ENCODE results near the gene SMURF1.

Gene SMURF1

DNA sequence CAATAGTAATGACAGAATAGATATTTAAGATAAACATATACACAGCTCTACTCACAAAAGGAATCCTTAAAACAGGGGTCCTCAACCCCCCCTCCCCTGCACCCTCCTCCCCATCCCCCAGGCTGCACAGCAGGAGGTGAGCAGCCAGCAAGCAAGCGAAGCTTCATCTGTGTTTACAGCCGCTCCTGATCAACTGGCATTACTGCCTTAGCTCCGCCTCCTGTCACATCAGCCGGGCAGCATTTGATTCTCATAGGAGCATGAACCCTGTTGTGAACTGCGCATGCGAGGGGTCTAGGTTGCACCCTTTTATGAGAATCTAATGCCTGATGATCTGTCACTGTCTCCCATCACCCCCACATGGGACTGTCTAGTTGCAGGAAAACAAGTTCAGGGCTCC is 65.5 kb downstream of the SMURF1 start:
- H3K4me3 ChIP-seq (ENCODE audit: low read depth, low read length): no peak overlapping the region
- TF ChIP-seq, protein P1, sequence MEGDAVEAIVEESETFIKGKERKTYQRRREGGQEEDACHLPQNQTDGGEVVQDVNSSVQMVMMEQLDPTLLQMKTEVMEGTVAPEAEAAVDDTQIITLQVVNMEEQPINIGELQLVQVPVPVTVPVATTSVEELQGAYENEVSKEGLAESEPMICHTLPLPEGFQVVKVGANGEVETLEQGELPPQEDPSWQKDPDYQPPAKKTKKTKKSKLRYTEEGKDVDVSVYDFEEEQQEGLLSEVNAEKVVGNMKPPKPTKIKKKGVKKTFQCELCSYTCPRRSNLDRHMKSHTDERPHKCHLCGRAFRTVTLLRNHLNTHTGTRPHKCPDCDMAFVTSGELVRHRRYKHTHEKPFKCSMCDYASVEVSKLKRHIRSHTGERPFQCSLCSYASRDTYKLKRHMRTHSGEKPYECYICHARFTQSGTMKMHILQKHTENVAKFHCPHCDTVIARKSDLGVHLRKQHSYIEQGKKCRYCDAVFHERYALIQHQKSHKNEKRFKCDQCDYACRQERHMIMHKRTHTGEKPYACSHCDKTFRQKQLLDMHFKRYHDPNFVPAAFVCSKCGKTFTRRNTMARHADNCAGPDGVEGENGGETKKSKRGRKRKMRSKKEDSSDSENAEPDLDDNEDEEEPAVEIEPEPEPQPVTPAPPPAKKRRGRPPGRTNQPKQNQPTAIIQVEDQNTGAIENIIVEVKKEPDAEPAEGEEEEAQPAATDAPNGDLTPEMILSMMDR (IDR thresholded peaks at IDR 0.05; ENCODE audit: low read depth, low read length): no peak

DNA sequence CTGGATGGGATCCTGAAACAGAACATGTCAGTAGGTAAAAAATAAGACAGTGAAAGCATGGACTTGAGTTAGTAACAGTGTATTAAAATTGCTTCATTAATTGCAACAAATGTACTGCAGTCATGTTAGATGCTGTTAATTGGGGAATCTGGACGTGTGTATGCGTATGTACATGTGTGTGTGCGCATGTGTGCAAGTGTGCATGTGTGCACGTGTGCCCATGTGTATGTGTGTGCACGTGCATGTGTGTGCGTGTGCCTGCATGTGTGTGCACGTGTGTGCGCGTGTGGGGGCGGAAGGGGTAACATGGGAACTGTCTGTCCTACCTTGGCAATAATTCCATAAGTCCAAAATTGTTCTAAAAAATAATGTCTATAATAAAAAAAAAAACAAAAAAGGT is 67.3 kb downstream of the SMURF1 start:
- no peak overlapping the region for H3K4me3 ChIP-seq (ENCODE audit: low read depth, low read length)
- TF ChIP-seq, protein P1 (IDR thresholded peaks at IDR 0.05; ENCODE audit: low read depth, low read length): no peak

DNA sequence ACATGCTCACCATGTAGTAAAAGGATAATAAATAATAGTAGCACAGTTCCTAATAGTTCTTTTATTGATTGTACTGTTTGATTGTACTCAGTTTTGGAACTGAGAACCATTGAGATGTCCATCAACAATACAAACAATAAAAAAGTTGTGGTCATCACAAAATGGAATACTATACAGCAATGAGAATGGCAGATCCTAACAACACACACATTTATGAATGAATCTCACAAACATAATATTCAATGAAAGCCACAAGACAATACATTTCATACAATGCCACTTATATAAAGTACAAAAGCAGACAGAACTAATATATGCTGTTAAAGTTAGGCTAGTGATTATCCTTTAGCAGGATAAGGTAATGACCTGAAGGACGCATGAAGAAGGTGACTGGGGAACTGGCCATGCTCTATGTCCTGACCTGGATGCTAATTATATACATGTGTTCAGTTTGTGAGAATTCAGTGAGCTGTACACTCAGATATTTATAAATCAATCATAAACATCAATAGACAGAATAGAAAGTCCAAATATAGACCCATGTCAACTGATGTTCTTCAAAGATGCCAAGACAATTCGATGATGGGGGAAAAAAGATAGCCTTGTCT is 70.0 kb downstream of the SMURF1 start:
- TF ChIP-seq, protein P1 (IDR thresholded peaks at IDR 0.05; ENCODE audit: low read depth, low read length): no peak
- H3K4me3 ChIP-seq (ENCODE audit: low read depth, low read length): no peak overlapping the region

DNA sequence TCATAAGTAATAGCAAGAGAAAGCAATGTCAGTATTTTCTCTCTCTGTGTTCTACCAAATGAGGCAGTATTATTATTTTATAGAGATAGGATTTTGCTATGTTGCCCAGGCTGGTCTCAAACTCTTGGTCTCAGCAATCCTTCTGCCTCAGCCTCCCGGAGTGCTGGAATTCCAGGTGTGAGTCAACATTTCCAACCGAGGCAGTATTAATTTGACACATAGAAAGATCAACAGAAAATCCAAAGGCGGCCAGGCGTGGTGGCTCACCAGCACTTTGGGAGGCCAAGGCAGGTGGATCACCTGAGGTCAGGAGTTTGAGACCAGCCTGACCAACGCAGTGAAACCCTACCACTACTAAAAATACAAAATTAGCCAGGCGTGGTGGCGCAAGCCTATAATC is 71.8 kb downstream of the SMURF1 start:
- TF ChIP-seq, protein P1 (IDR thresholded peaks at IDR 0.05; ENCODE audit: low read depth, low read length): no peak
- H3K4me3 ChIP-seq (ENCODE audit: low read depth, low read length): no peak overlapping the region

DNA sequence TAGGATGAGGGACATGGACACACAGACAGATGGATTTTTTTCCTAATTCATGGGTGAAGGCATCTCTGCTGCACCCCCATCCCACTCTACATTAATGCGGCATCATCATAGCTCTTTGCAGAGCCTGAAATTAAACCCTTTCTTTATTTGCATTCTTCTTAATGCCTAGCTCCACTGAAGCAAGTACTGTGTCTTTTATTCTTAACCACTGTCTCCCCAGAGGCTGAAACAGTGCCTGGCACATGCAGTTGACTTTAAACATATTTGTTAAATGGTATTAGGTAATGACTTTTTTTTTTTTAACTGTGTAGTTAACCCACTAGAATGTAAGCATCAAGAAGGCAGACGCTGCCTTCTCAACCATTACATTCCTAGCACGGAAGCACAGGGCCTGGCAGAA is 73.5 kb downstream of the SMURF1 start:
- TF ChIP-seq, protein P1 (IDR thresholded peaks at IDR 0.05; ENCODE audit: low read depth, low read length): no peak
- H3K4me3 ChIP-seq (ENCODE audit: low read depth, low read length): no peak overlapping the region

DNA sequence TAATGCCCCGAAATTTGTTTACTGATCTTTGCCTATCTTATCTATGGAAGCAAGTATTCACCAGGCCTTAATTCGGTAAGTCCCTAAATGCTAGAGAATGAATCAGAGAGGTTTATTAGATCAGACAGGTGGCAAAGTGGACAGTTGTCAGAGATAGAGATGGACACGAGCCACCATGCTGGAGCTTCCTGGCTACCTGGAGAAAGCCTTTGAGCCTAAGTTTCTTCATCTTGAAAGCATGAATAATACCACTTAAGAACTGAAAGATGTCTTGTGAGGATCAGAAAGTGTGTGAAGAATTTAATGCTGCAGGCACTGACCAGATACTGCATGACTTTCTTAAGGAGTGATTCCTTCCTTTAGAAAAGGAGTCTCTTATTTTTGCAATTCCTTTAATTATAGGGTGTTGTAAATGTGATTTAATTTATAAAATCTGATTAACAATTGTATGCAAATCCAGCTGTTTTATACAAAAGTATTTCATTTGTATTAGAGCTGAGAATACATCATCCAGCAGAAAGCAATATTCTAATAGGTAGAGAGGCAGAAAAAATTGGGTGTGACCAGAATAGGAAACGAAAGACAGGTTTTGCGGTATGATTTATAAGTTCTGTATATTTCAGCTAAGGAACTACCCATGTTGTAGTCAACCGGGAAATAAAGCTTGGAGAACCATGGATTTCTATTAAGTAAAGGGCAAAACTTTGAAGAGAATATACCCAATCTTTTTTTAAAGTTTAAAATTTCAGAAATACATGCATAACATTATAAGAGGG is 82.7 kb downstream of the SMURF1 start:
- H3K4me3 ChIP-seq (ENCODE audit: low read depth, low read length): no peak overlapping the region
- TF ChIP-seq, protein P1 (IDR thresholded peaks at IDR 0.05; ENCODE audit: low read depth, low read length): no peak

DNA sequence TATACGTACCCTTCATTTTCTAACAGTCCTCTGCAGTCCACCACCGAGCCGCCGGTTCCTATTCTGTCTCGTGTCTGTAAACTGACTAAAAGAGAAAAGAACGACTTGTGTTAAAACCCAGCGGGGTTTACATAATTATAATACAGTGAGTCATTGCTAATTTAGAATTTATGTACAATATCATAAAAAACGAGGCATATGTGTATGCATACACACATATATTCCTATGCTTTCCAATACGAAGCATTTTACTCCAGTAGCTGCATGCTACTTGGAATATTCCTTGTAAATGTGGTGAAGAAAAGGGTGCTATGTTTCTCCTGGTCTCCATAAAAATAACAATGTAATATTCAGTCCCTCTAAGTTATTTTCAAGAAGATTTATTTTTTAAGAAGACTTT is 89.1 kb downstream of the SMURF1 start:
- TF ChIP-seq, protein P1 (IDR thresholded peaks at IDR 0.05; ENCODE audit: low read depth, low read length): no peak
- no peak overlapping the region for H3K4me3 ChIP-seq (ENCODE audit: low read depth, low read length)

Measured in WI38 (cell line).